NCI-H1092 (cell line): ENCODE results near the gene RBM19.
"Not testable (repeated sequence)": the region's sequence is repeated elsewhere in the genome, so short reads cannot be mapped to it uniquely, and the experiment has no call there.

Experiments
- DNase-seq: peaks from one replicate; lab custom pipeline; 2025; lab: John Stamatoyannopoulos, UW

Gene RBM19

DNA sequence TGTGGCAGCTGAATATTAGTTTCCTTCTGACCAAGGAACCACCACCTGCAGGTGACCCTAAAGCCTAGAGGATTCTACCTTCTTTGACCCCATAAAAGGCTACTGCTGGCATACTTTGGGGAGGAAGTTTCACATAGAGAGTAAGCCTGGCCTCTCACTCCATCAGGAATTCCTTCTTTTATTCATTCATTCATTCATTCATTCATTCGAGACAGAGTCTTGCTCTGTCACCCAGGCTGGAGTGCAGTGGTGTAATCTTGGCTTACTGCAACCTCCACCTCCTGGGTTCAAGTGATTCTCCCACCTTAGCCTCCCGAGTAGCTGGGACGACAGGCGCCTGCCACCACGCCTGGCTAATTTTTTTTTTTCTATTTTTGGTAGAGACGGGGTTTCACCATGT lies 64.8 kb downstream of the RBM19 start:
- DNase-seq, result not testable (repeated sequence)

GRCh38 chr12:113900716-113901115 lies 65.4 kb downstream of the RBM19 start:
- DNase-seq, result no peak

DNA sequence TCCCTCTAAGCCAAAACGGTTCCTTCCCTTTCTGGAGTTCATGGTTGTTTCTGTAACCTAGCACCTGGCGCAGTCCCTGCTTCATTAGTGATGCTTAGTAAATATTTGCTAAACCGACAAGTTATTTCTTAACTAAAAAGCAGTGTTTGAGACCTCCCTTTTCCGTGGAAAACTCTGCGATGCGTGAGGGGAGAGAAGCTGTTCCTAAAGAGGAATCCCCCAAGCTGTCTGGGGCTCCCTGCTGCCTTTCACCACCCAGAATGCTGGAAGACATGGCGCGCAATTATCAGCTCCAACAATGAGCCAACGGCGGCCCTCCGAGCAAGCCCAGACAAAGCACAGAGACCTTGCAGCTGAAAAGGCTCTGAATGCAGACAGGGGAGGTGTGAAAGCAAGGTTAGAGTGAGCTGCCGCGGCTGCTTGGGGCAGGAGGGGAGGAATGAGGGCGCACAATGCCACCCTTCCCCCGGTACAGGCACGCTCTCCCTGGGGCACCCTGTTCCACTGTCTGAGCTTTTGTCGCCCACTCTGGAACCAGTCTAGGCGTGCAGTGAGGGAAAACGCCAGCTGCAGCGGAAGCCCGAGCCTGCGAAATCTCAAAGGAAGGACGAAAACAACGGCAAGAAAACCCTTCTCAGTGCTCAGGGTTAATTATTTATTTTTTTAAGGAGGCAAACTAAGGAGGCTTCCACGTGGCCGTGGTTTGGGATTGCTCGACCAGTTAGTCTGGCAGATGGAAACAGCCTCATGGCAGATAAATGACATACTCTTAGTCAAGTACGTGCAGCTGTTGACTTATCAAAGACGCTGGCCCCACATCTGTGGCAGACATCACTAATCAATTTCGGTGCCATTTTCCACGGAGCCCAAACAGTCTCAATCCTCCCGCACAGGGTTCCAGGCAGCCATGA lies 66.3 kb downstream of the RBM19 start:
- DNase-seq, result no peak

DNA sequence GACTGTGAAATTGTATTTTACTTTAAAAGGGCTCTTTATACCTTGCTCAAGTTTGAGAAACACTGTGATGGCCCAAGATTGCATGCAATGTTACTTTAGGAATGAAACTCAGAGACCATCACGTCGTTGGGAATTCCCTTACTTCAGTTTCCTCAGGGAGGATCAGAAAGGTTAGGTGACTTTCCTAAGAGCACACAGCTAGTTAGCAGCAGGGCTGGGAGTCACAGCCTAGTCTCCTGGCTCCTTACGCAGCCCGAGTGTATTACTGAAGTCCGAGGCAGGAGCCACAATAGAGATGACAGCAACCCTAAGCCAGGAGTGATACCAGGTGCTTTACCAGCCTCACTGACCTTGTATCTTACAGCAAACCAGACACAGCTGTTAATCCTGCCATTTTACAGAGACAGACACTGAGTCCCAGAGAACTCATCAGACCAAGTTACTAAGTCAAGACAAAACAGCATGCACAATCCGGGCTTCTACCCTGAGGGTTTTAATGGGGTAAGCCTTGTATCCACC lies 67.0 kb downstream of the RBM19 start:
- no peak for DNase-seq

DNA sequence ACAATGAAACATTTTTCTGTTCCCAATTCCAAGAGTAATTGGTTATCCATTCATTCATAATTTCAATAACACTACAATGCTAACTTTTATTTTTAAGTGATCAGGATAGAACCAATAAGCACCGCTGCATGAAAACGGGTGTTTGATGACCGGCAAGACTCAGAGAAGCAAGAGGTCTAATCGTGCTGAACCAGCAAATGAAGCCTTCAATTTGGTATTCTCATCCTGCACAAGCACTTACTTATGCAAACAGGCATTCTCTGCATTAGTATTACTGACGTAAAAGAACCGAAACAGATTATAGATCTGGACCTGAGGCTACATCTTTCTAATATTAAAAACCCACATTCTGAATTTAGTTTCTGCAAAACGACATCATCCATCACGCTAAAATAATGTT lies 67.7 kb downstream of the RBM19 start:
- DNase-seq, result no peak

- no peak for DNase-seq
These were observed 68.7 kb downstream of the RBM19 start for GRCh38 chr12:113897406-113897805.

DNA sequence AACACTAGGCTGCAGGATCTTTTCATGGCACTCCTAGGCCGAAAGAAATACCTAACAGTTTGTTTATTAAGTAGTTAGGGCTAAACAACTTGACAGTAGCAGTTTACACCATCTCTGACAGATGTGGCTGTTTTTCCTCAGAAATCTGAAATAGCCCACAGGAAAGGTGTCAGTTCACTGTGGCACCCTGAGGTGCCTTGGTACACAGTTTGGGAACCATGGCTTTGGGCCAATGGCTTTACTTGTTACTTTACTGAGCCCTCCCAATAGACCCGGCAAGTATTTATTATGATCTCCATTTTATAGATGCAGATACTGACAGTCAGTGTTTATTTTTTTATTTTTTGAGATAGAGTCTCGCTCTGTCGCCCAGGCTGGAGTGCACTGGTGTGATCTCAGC lies 69.3 kb downstream of the RBM19 start:
- DNase-seq, result no peak

DNA sequence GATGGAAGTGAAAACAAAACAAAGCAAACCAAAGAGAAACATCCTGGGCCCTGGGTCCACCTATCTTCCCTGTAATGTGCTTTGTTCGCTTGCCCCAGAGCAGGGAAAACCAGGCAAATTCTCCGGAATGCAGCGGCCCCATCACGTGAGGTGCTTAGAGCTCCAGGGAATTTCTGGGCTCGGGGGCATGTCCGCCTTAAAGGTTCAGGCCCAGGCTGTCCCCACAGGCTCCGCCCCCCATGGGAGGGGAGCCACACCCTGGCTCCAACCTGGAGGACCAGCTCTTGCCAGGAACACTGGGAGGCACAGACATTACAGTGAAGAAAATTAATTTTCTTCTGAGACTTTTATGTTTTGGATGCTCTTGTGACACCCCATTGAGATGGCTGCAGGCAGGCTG lies 69.9 kb downstream of the RBM19 start:
- no peak for DNase-seq

- DNase-seq, result no peak
These were observed 70.9 kb downstream of the RBM19 start for GRCh38 chr12:113895176-113895575.

DNA sequence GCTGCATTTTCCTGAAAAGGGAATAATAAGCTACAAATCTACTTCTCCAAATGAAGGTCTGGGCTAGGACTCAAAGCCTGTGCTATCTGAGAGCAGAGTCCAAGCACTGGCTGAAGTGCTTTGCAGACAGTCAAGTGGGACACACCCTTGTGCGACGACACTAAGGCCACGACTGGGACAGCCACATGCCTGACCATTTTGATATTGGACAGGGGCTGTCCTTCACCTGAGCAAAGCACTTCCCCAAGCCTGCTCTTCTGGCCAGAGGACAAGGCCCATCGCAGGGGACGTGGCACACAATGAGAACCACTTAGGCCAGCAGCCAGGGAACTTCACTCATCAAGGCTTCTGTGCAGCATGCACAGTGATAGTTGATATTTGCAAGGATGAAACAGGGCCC lies 71.4 kb downstream of the RBM19 start:
- no peak for DNase-seq

GRCh38 chr12:113893221-113893620 lies 72.9 kb downstream of the RBM19 start:
- DNase-seq, result no peak

DNA sequence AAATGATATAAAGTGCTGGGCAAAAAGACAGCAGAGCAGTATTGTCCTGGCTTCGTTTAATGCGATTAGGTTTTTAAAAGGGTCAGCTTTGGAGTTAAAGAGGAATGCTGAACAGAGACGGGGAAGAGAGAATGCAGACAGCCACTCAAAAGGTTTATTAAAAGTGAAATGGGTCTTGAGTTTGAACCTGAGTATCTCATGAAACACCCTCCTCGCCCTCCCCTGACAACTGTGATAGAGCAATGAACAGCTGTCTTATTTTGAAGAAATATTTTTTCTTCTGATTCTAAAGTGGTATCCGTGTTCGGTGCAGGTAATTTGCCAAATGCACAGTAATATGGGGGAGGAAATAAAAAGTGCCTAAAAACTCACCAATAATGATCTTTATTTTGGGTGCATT lies 73.6 kb downstream of the RBM19 start:
- no peak for DNase-seq

DNA sequence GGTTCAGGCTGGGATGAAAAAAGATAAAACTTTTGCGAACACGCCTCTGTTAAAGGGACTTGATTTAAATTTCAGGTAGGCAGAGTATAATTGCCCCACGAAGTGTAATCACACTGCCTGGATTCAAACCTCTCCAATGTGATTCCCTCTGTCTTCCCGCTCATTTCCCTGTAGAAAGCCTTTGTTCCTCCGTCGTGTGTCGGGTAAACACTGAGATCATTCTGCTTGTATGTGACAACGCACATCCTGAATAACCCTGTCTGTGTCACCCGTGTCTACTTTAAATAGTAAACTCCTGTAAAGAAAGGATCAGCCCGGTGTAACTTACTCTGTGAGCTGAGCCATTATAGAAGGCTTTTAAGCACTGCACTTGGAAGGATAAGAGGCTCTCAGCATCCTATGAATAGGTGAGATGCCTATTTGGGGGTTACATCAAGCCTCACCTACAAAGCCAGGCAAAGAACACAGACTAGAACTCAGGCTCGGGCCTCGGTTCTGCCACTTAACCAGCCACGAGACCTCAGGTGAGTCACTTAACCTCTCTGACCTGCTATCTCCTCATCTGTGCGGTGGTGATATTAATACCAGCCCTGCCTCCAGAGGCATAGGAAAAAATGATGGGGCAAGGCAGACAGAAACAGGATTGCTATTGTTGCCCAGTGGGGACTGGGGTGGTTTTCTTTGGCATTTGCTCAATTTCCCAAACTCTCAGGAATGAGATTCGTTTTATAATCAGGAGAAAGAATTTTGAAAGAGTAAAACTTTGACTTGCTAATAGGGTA lies 74.2 kb downstream of the RBM19 start:
- DNase-seq, result no peak

GRCh38 chr12:113891167-113891692 lies 74.9 kb downstream of the RBM19 start:
- no peak for DNase-seq

DNA sequence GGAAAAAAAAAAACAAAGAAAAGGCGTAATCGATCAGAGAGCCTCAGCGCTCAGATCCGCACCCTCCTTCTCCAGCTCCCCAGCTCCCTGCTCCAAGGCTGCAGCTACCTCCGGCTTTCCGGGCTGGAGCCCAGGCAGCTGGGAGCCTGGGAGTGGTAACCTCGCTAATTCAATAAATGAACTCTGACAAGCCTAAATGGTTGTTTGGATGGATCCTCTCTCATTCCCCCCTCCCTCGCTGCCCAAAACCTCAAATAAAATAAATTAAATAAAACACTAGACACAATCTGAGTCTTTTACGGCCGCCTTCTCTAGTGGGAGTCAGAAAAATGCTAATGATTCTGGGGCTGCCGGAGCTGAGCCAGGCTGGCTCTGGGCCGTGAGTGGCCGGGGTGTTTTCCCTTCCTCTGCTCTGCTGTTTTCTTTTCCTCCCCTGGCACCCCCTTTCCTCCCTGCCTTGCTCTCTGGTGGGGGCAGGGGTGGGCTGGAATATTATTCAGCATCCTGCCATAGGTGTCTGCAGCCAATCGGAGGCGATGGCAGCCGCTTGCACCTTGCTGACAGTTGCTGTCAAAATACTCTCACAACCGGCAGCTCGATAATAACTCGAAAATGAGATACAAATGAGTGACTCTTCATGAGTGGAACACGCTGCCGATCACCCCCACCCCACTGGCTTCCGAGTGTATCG lies 76.1 kb downstream of the RBM19 start:
- DNase-seq, result no peak

GRCh38 chr12:113889076-113889475 lies 77.0 kb downstream of the RBM19 start:
- DNase-seq, result no peak

DNA sequence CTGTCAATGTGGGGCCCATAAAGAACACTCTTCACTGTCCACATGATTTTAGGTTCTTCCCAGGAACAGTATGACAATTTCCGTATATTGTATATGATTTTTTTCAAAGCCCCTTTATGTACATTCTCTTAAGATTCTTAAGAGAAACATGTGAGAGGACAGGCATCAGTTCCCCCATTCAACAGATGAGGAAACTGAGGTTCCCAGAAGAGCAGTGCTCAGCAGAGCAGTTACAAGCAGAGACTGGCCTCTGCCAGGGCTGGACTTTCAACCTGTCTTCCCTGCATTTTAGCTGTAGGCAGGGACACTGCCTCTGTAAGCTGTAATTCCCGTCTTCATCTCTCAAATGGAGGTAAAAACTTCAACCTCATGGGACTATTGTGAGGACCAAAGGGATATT lies 77.7 kb downstream of the RBM19 start:
- DNase-seq, result no peak

GRCh38 chr12:113887906-113888305 lies 78.2 kb downstream of the RBM19 start:
- no peak for DNase-seq

DNA sequence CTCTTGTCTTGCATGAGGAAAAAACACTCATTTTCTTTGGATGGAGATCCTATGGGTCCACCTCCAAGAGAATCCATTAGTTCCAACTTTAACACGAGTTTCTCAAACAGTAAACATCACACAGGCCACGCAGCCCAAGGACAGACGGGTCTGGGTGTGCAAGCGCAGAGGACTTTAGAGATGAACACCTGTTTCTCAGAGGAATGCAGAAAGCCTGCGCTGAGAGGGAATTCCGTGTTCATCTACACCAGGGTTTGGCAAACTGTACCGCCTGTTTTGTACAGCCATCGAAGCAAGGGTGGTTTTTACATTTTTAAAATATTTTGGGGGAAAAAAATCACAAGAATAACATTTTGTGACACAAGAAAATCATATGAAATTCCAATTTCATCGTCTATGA lies 79.4 kb downstream of the RBM19 start:
- DNase-seq, result no peak

DNA sequence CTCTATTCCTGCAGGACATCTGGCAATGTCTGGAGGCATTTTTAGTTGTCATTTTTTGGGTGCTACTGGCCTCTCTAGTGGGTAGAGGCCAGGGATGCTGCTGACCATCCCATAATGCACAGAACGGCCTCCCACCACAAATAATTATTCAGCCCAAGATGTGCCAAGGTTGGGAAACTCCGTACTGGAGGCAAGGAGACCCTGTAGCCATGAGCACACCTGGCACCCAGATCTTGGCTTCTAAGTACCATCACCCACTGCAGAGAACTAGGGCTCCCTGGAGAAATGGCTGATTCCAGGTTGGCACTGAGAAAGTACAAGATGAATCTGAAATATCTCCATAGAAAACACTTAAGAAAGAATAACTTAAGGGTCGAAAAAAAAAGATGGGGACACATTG lies 81.7 kb downstream of the RBM19 start:
- DNase-seq, result no peak

GRCh38 chr12:113882690-113883089 lies 83.4 kb downstream of the RBM19 start:
- no peak for DNase-seq
